ENCODE data around the gene SUMO4.

Gene SUMO4

DNA sequence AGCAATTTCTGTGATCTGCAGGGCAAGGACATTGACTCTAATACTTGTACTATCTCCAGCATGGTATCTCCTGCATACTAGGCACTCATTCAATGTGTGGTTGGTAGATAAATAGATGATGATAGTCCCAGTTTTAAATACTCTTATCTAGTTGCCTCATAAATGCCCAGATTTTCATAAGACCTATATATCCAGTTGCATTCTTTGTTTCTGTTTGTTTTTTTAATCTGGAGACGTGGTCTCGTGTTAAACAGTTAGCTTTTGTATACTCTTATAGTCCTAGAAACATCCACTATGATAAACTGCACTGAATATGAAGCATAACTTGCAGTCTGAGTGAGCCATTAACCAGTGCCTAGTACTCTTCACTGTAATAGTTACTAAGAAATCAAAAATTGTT lies 35.5 kb upstream of the SUMO4 start:
- DNase-seq (ENCODE audit: low spot score), result no peak
- H3K9ac ChIP-seq (ENCODE audit: low read depth, low read length, poor library complexity), result no peak overlapping the region
- H2AFZ ChIP-seq (ENCODE audit: low read length), result no peak overlapping the region
- H2BK5ac ChIP-seq (ENCODE audit: low read length), result no peak overlapping the region
- H3K27ac ChIP-seq (replicated peaks; ENCODE audit: low read length), result no peak overlapping the region
- H3K4me1 ChIP-seq (ENCODE audit: control insufficient read depth in 2 of 2, insufficient read depth in 1 of 2, low read depth in 1 of 2, low read length in 2 of 2), result no peaks in the 10 kb centered on the region
- H2BK12ac ChIP-seq (ENCODE audit: low read length), result no peak overlapping the region
- H3K36me3 ChIP-seq (replicated peaks in 1 of 2; ENCODE audit: control insufficient read depth in 2 of 2, insufficient read depth in 2 of 2, low read length in 2 of 2), result peaks cover 0 to 9% of the 10 kb centered on the region in 2 donors
- H2AK5ac ChIP-seq (ENCODE audit: low read depth, low read length), result no peak overlapping the region
- H3K27me3 ChIP-seq (ENCODE audit: control insufficient read depth in 3 of 3, insufficient read depth in 3 of 3, low read depth in 1 of 3, low read length in 3 of 3), result no peaks in the 10 kb centered on the region
- no peak overlapping the region for H3K23ac ChIP-seq (ENCODE audit: low read depth, low read length, poor library complexity)
- no peak overlapping the region for H3K4me2 ChIP-seq (ENCODE audit: insufficient read depth, low read length, poor library complexity, severe bottlenecking)
- H4K91ac ChIP-seq (ENCODE audit: low read depth, low read length, poor library complexity), result no peak overlapping the region
- H2BK15ac ChIP-seq (ENCODE audit: low read length), result no peak overlapping the region
- no peak overlapping the region for H3K4ac ChIP-seq (ENCODE audit: low read length)
- no peak overlapping the region for H4K8ac ChIP-seq (ENCODE audit: low read depth, low read length)
- H3K79me1 ChIP-seq (ENCODE audit: low read depth, low read length), result peaks cover 5% of the 10 kb centered on the region
- H3K9me3 ChIP-seq (replicated peaks in 1 of 2; ENCODE audit: control insufficient read depth in 2 of 2, insufficient read depth in 1 of 2, low read depth in 1 of 2, low read length in 2 of 2), result peaks cover 0 to 17% of the 10 kb centered on the region in 2 donors
- WGBS, 2 donors (ENCODE audit: extremely low coverage in 2 of 2, insufficient read length in 2 of 2, insufficient replicate concordance in 1 of 2), result no CpG with 5 or more reads among the region's 2 CpGs
- H3K18ac ChIP-seq (ENCODE audit: low read length), result no peak overlapping the region
- H3K14ac ChIP-seq (ENCODE audit: low read length), result no peak overlapping the region
- no peak overlapping the region for H3K4me3 ChIP-seq (ENCODE audit: low read length in 2 of 2)
- H2BK120ac ChIP-seq (ENCODE audit: low read depth, low read length), result no peak overlapping the region

- Histone ChIP-seq H3K23ac (ENCODE audit: low read depth, low read length, poor library complexity) (no peak overlapping the region), H2BK120ac (ENCODE audit: low read depth, low read length) (no peak overlapping the region), H4K91ac (ENCODE audit: low read depth, low read length, poor library complexity) (no peak overlapping the region), H3K4me1 (ENCODE audit: control insufficient read depth in 2 of 2, insufficient read depth in 1 of 2, low read depth in 1 of 2, low read length in 2 of 2) (no peaks in the 10 kb centered on the region), H3K14ac (ENCODE audit: low read length) (no peak overlapping the region), H2AK5ac (ENCODE audit: low read depth, low read length) (no peak overlapping the region), H4K8ac (ENCODE audit: low read depth, low read length) (no peak overlapping the region), H3K36me3 (replicated peaks in 1 of 2; ENCODE audit: control insufficient read depth in 2 of 2, insufficient read depth in 2 of 2, low read length in 2 of 2) (peaks cover 0 to 13% of the 10 kb centered on the region in 2 donors), H3K9ac (ENCODE audit: low read depth, low read length, poor library complexity) (no peak overlapping the region), H3K4me2 (ENCODE audit: insufficient read depth, low read length, poor library complexity, severe bottlenecking) (no peak overlapping the region), H2BK12ac (ENCODE audit: low read length) (no peak overlapping the region), H2BK15ac (ENCODE audit: low read length) (no peak overlapping the region), H3K27ac (replicated peaks; ENCODE audit: low read length) (no peak overlapping the region), H3K79me1 (ENCODE audit: low read depth, low read length) (peaks cover 5% of the 10 kb centered on the region), H3K27me3 (ENCODE audit: control insufficient read depth in 3 of 3, insufficient read depth in 3 of 3, low read depth in 1 of 3, low read length in 3 of 3) (no peaks in the 10 kb centered on the region), H3K9me3 (replicated peaks in 1 of 2; ENCODE audit: control insufficient read depth in 2 of 2, insufficient read depth in 1 of 2, low read depth in 1 of 2, low read length in 2 of 2) (peaks cover 0 to 11% of the 10 kb centered on the region in 2 donors), H2AFZ (ENCODE audit: low read length) (no peak overlapping the region), H3K4me3 (ENCODE audit: low read length in 2 of 2) (no peak overlapping the region), H2BK5ac (ENCODE audit: low read length) (no peak overlapping the region), H3K4ac (ENCODE audit: low read length) (no peak overlapping the region), H3K18ac (ENCODE audit: low read length) (no peak overlapping the region)
- no peak for DNase-seq (ENCODE audit: low spot score)
Measured at GRCh38 chr6:149365197-149365596, 34.9 kb upstream of the SUMO4 start.

DNA sequence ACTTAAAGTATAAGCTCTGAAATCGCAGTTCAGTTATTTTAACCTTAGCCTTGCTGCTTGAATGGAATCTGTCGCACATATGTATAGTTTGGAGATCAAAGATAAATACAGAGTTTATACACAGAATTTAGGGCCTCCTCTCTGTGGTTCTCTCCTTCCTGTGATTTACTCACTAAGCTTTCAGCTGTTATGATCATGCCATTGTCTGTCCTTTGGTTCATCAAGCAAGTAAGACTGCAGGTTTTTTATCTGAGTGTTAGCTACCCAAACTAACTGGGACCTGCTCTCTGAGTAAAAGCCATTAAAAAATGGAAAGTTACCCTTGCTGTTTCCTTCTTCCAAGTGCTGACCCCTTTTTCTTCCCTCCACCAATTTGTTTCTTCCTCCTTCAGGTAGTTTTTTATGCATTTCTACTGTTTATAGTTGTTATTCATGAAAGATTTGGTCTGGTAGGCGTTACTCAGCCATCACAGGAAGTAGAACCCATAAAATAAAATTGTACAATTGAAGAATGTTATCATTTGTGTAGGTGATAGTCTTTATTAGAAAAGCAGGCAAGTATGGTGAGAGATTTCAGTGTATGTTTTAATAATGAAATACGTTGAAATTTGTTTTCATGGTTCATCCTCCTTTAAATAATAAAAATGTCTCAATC lies 33.7 kb upstream of the SUMO4 start:
- WGBS, 2 donors (ENCODE audit: extremely low coverage in 2 of 2, insufficient read length in 2 of 2, insufficient replicate concordance in 1 of 2), result no CpG with 5 or more reads among the region's 4 CpGs
- Histone ChIP-seq H2AK5ac (ENCODE audit: low read depth, low read length) (no peak overlapping the region), H4K8ac (ENCODE audit: low read depth, low read length) (no peak overlapping the region), H3K4ac (ENCODE audit: low read length) (no peak overlapping the region), H3K14ac (ENCODE audit: low read length) (no peak overlapping the region), H2BK120ac (ENCODE audit: low read depth, low read length) (no peak overlapping the region), H3K9ac (ENCODE audit: low read depth, low read length, poor library complexity) (no peak overlapping the region), H3K79me1 (ENCODE audit: low read depth, low read length) (no peaks in the 10 kb centered on the region), H2AFZ (ENCODE audit: low read length) (no peak overlapping the region), H3K9me3 (replicated peaks in 1 of 2; ENCODE audit: control insufficient read depth in 2 of 2, insufficient read depth in 1 of 2, low read depth in 1 of 2, low read length in 2 of 2) (peaks cover 0 to 4% of the 10 kb centered on the region in 2 donors), H3K27me3 (ENCODE audit: control insufficient read depth in 3 of 3, insufficient read depth in 3 of 3, low read depth in 1 of 3, low read length in 3 of 3) (no peaks in the 10 kb centered on the region), H3K36me3 (replicated peaks in 1 of 2; ENCODE audit: control insufficient read depth in 2 of 2, insufficient read depth in 2 of 2, low read length in 2 of 2) (peaks cover 2 to 19% of the 10 kb centered on the region in 2 donors), H3K4me3 (ENCODE audit: low read length in 2 of 2) (no peak overlapping the region), H2BK15ac (ENCODE audit: low read length) (no peak overlapping the region), H2BK5ac (ENCODE audit: low read length) (no peak overlapping the region), H2BK12ac (ENCODE audit: low read length) (no peak overlapping the region), H3K23ac (ENCODE audit: low read depth, low read length, poor library complexity) (no peak overlapping the region), H3K4me1 (ENCODE audit: control insufficient read depth in 2 of 2, insufficient read depth in 1 of 2, low read depth in 1 of 2, low read length in 2 of 2) (no peaks in the 10 kb centered on the region), H3K18ac (ENCODE audit: low read length) (no peak overlapping the region), H3K27ac (replicated peaks; ENCODE audit: low read length) (no peak overlapping the region), H4K91ac (ENCODE audit: low read depth, low read length, poor library complexity) (no peak overlapping the region), H3K4me2 (ENCODE audit: insufficient read depth, low read length, poor library complexity, severe bottlenecking) (no peak overlapping the region)
- no peak for DNase-seq (ENCODE audit: low spot score)

DNA sequence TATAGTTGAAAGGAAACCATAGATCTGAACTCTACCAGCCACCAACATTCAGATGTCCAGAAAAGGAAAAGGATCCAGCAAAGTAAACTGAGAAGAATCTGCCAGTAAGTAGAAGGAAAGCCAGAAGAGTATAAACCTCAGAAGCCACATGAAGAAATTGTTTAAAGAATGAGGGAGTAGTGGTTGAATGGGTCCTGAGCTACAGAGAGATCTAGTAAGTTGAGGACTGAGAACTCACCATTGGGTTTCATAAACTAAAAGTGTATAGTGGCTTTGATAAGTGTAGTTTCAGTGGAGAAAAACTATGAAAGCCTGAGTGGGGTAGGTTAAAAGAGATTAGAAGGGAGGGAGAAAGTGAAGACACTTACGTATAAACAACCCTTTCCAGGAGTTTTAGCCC lies 32.0 kb upstream of the SUMO4 start:
- Histone ChIP-seq H2BK12ac (ENCODE audit: low read length) (no peak overlapping the region), H3K9ac (ENCODE audit: low read depth, low read length, poor library complexity) (no peak overlapping the region), H3K18ac (ENCODE audit: low read length) (no peak overlapping the region), H3K79me1 (ENCODE audit: low read depth, low read length) (no peaks in the 10 kb centered on the region), H3K27ac (replicated peaks; ENCODE audit: low read length) (no peak overlapping the region), H2BK15ac (ENCODE audit: low read length) (no peak overlapping the region), H2BK120ac (ENCODE audit: low read depth, low read length) (no peak overlapping the region), H3K9me3 (replicated peaks in 1 of 2; ENCODE audit: control insufficient read depth in 2 of 2, insufficient read depth in 1 of 2, low read depth in 1 of 2, low read length in 2 of 2) (no peaks in the 10 kb centered on the region), H2BK5ac (ENCODE audit: low read length) (no peak overlapping the region), H3K4ac (ENCODE audit: low read length) (no peak overlapping the region), H3K4me3 (ENCODE audit: low read length in 2 of 2) (no peak overlapping the region), H3K36me3 (replicated peaks in 1 of 2; ENCODE audit: control insufficient read depth in 2 of 2, insufficient read depth in 2 of 2, low read length in 2 of 2) (peaks cover 2 to 35% of the 10 kb centered on the region in 2 donors), H3K4me1 (ENCODE audit: control insufficient read depth in 2 of 2, insufficient read depth in 1 of 2, low read depth in 1 of 2, low read length in 2 of 2) (no peaks in the 10 kb centered on the region), H2AFZ (ENCODE audit: low read length) (no peak overlapping the region), H4K91ac (ENCODE audit: low read depth, low read length, poor library complexity) (no peak overlapping the region), H3K4me2 (ENCODE audit: insufficient read depth, low read length, poor library complexity, severe bottlenecking) (no peak overlapping the region), H2AK5ac (ENCODE audit: low read depth, low read length) (no peak overlapping the region), H3K27me3 (ENCODE audit: control insufficient read depth in 3 of 3, insufficient read depth in 3 of 3, low read depth in 1 of 3, low read length in 3 of 3) (no peaks in the 10 kb centered on the region), H4K8ac (ENCODE audit: low read depth, low read length) (no peak overlapping the region), H3K14ac (ENCODE audit: low read length) (no peak overlapping the region), H3K23ac (ENCODE audit: low read depth, low read length, poor library complexity) (no peak overlapping the region)
- WGBS, 2 donors (ENCODE audit: extremely low coverage in 2 of 2, insufficient read length in 2 of 2, insufficient replicate concordance in 1 of 2), result no CpG with 5 or more reads among the region's 1 CpG
- no peak for DNase-seq (ENCODE audit: low spot score)
